ENCODE data around the gene FAS.
A peak's percentile ranks its signal among the peaks of the same experiment; 100 is the strongest.

FAS gene

DNA sequence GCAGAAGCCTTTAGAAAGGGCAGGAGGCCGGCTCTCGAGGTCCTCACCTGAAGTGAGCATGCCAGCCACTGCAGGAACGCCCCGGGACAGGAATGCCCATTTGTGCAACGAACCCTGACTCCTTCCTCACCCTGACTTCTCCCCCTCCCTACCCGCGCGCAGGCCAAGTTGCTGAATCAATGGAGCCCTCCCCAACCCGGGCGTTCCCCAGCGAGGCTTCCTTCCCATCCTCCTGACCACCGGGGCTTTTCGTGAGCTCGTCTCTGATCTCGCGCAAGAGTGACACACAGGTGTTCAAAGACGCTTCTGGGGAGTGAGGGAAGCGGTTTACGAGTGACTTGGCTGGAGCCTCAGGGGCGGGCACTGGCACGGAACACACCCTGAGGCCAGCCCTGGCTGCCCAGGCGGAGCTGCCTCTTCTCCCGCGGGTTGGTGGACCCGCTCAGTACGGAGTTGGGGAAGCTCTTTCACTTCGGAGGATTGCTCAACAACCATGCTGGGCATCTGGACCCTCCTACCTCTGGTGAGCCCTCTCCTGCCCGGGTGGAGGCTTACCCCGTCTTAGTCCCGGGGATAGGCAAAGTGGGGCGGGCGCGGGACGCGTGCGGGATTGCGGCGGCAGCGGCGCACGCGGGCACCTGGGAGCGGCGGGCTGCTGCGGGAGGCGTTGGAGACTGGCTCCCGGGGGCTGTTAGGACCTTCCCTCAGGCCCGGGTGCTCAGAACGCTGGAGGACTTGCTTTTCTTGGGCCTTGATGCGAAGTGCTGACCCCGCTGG lies at the start of gene FAS:
TSS of gene FAS (plus strand) at position 415 of the 777 bp plus-strand sequence. CDS start at position 494, 79 bp downstream.
- peak; percentile 88 to 89 for ATAC-seq (replicated peaks)
- peaks cover 0 to 4% of the 10 kb centered on the region in 2 donors for H3K36me3 Mint-ChIP-seq

DNA sequence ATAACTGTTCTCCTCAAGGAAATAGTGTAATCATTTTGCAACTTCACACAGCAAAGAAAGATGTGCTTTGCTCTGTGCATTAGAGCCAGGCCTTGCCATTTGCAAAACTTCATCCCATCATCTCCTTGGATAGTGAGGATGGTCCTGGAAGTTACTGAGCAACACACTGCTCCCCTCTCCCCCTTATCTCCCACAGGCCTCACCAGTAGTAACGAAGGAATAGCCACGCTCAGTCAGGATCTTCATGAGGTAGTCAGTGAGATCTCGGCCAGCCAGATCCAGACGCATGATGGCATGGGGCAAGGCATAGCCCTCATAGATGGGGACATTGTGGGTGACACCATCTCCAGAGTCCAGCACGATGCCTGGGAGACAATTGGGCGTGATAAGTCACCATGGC lies 49.6 kb upstream of the FAS start:
- Mint-ChIP-seq H3K4me1 (peaks cover 9 to 13% of the 10 kb centered on the region in 2 donors), H3K9me3 (no peaks in the 10 kb centered on the region), H3K27ac (peak overlapping the region; percentile 32), H3K27me3 (no peaks in the 10 kb centered on the region), H3K4me3 (no peak overlapping the region), H3K36me3 (peaks cover 20 to 37% of the 10 kb centered on the region in 2 donors)
- ATAC-seq (replicated peaks): no peak
- no peak for DNase-seq

More for the DNA sequence above, at the start of gene FAS:
- peak; percentile 76 for DNase-seq
- Mint-ChIP-seq H3K4me1 (peaks cover 17 to 28% of the 10 kb centered on the region in 2 donors), H3K27me3 (no peaks in the 10 kb centered on the region), H3K9me3 (peaks cover 4% of the 10 kb centered on the region in 2 donors), H3K27ac (peak within 1 kb of the TSS; percentile 96), H3K4me3 (peak within 1 kb of the TSS; percentile 98 to 99)

DNA sequence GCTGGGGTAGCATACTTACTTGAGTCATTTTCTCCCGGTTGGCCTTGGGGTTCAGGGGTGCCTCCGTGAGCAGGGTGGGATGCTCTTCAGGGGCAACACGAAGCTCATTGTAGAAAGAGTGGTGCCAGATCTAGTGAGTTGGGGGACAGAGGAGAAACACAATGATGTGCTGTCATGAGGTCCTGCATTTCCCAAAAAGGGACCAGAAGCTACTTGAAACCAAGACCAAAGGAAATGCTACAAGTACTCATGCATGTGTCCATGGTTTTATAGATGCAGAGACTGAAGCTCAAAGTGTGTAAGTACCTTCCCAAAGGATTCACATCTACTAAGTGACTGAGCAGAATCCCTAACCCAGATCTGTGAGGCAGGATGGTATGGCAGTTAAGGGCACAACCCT lies 46.8 kb upstream of the FAS start:
- no peaks in the 10 kb centered on the region for H3K27me3 Mint-ChIP-seq
- ATAC-seq (replicated peaks) (no peak), DNase-seq (no peak)
- H3K27ac Mint-ChIP-seq: no peak overlapping the region
- H3K36me3 Mint-ChIP-seq: peaks cover 19 to 34% of the 10 kb centered on the region in 2 donors
- H3K4me3 Mint-ChIP-seq: no peak overlapping the region
- peaks cover 10 to 19% of the 10 kb centered on the region in 2 donors for H3K4me1 Mint-ChIP-seq
- H3K9me3 Mint-ChIP-seq: no peaks in the 10 kb centered on the region

DNA sequence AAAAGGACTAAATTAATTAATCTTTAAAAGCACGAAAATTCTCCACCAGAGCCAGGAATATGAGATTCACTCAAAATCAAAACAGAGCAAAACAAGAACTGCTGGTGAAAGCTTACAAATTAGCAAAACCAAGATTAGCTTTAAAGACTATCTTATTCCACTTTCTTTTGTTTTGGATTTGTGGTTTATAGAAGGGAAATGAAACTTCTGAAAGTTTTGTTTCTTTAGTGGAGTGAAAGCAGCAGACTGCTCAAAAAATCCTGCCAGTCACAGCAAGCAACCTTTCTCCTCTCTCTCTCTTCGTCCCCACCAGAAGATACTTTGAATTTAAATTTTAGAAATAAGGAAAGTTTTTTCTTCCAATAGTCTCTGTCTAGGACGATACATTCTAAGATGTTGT lies 45.8 kb upstream of the FAS start:
- Mint-ChIP-seq H3K9me3 (no peaks in the 10 kb centered on the region), H3K4me3 (no peak overlapping the region), H3K27ac (no peak overlapping the region), H3K27me3 (no peaks in the 10 kb centered on the region), H3K36me3 (peaks cover 14 to 26% of the 10 kb centered on the region in 2 donors), H3K4me1 (peaks cover 10 to 19% of the 10 kb centered on the region in 2 donors)
- ATAC-seq (replicated peaks): peak; percentile 76 to 84
- DNase-seq: no peak

DNA sequence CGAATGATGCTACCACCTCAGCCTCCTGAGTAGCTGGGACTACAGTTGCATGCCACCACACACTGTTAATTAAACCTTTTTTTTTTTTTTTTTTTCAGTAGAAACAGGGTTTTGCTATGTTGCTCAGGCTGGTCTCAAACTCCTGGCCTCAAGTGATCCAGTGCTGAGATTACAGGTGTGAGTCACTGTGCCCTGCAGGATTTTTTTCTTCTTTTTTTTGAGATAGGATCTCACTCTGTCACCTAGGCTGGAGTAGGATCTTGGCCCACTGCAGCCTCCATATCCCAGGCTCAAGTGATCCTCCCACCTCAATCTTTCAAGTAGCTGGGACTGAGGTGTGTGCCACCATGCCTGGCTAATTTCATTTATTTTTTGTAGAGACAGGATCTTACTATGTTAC lies 44.4 kb upstream of the FAS start:
- Mint-ChIP-seq H3K27ac (no peak overlapping the region), H3K9me3 (no peaks in the 10 kb centered on the region), H3K36me3 (peaks cover 16 to 25% of the 10 kb centered on the region in 2 donors), H3K27me3 (no peaks in the 10 kb centered on the region), H3K4me3 (no peak overlapping the region), H3K4me1 (peaks cover 10 to 19% of the 10 kb centered on the region in 2 donors)
- ATAC-seq (replicated peaks): no peak
- no peak for DNase-seq

DNA sequence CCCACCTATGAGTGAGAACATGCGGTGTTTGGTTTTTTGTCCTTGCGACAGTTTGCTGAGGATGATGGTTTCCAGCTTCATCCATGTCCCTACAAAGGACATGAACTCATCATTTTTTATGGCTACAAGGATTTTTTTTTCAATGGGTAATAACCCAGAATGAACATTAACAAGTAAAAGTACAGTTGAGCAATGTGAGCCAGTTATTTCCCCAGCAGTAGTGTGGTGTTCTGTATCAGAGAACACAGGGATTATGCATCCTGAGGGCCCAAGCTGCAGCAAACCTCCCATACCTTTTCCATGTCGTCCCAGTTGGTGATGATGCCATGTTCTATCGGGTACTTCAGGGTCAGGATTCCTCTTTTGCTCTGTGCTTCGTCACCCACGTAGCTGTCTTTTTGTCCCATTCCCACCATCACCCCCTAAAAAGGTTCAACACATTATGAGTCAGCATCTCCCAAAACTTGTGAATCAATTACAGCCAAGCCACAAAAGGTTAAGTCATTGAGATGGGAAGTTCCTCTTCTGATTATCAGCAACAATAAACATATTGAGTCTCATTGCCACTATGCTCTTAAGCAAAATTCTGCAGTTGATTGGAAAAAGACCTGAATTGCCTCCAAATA lies 43.5 kb upstream of the FAS start:
- Mint-ChIP-seq H3K9me3 (no peaks in the 10 kb centered on the region), H3K27me3 (no peaks in the 10 kb centered on the region), H3K4me1 (peaks cover 10 to 19% of the 10 kb centered on the region in 2 donors), H3K36me3 (peaks cover 18 to 24% of the 10 kb centered on the region in 2 donors), H3K4me3 (no peak overlapping the region), H3K27ac (peak overlapping the region; percentile 14)
- no peak for DNase-seq
- ATAC-seq (replicated peaks): no peak

DNA sequence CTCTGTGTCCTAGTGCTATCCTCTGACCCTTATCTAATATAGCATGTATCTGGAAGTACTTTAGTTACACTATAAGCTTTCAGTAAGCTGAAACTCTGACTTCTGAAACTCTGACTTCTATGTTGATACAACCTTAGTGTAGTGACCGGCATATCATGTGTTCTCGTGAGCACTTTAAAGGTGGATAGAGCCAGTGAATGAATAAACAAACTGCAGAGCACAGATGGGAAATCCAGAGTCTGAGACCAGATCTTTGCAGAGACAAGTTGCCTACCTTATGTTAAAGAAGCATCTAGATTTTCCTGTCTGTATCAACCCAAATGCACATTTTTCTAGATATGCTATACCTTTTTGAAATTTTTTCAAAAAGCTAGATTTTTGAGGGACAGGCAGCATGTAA lies 41.5 kb upstream of the FAS start:
- peaks cover 24 to 31% of the 10 kb centered on the region in 2 donors for H3K36me3 Mint-ChIP-seq
- H3K9me3 Mint-ChIP-seq: peaks cover 0 to 8% of the 10 kb centered on the region in 2 donors
- H3K4me3 Mint-ChIP-seq: no peak overlapping the region
- peaks cover 10 to 13% of the 10 kb centered on the region in 2 donors for H3K4me1 Mint-ChIP-seq
- H3K27me3 Mint-ChIP-seq: no peaks in the 10 kb centered on the region
- no peak for ATAC-seq (replicated peaks)
- no peak overlapping the region for H3K27ac Mint-ChIP-seq
- no peak for DNase-seq

DNA sequence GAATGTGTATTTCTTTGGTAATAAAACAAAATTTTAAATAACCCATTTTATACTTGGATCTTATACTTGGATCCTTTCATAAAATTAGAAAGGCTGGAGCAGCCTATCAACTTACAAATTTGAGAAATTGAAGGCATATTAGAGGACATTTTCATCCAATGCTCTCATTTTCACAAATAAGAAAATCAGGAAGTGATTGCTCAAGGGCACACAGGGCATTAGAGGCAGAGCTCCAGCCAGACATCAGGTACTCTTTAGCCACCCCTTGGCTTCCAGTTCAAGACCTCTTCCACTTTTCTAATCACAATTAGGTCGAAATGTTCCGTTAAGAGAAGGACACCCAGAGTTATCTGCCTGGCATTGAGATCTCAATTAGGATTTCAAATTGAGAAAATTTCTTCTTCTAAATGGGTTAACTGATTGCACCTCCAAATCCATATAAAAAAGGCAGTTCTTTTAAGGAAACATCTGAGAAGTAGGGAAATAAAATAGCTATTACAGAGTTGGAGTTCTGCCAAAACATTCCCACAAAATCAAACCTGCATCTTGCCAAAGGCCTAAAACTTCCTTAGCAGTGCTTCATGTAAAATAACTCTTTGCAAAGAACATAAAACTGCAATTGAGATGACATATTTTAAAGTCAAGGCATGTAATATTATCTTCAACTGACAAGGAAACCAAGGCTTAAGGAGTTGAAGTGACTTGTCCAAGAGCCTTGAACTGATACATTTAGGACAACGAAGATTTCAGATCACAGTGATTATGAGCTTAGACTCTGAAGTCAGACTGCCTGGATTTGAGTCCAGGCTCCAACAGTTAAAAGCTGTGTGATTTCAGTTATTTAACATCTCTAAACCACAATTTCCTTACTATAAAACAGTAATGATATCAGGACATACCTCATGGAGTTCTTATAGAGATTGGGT lies 40.4 kb upstream of the FAS start:
- Mint-ChIP-seq H3K9me3 (peaks cover 0 to 8% of the 10 kb centered on the region in 2 donors), H3K4me3 (no peak overlapping the region), H3K4me1 (peaks cover 5 to 6% of the 10 kb centered on the region in 2 donors), H3K27me3 (no peaks in the 10 kb centered on the region), H3K36me3 (peaks cover 24 to 31% of the 10 kb centered on the region in 2 donors), H3K27ac (no peak overlapping the region)
- no peak for DNase-seq
- no peak for ATAC-seq (replicated peaks)

DNA sequence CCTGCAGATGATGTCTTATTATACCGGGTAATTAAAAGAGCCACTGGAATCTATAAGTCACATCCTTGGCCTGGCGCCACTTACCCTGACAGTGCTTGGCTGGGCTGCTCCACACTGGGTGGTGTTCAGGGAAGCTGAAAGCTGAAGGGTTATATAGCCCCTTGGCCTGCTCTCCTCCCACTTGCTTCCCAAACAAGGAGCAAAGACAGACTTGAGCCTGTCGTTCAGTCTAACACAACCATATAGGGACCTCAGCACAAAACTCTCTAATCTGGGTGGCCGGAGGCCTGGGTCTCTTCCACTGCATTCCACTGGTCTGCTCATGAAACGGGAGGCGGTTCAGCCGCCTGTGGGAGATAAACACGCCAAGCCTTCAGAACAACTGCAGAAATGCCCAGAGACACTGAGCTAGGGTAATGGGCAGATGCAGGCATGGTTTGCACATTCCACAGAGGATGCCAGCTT lies 37.9 kb upstream of the FAS start, which contains the start of gene ACTA2:
TSS of gene ACTA2 (minus strand) at position 127 of the 465 bp plus-strand sequence. CDS start 3,843 bp downstream, outside the sequence.
- Mint-ChIP-seq H3K4me3 (no peak within 1 kb of the TSS), H3K27ac (no peak within 1 kb of the TSS), H3K36me3 (peaks cover 18 to 23% of the 10 kb centered on the region in 2 donors), H3K4me1 (peaks cover 0 to 2% of the 10 kb centered on the region in 2 donors), H3K27me3 (no peaks in the 10 kb centered on the region), H3K9me3 (peaks cover 0 to 8% of the 10 kb centered on the region in 2 donors)
- ATAC-seq (replicated peaks): no peak
- no peak for DNase-seq

DNA sequence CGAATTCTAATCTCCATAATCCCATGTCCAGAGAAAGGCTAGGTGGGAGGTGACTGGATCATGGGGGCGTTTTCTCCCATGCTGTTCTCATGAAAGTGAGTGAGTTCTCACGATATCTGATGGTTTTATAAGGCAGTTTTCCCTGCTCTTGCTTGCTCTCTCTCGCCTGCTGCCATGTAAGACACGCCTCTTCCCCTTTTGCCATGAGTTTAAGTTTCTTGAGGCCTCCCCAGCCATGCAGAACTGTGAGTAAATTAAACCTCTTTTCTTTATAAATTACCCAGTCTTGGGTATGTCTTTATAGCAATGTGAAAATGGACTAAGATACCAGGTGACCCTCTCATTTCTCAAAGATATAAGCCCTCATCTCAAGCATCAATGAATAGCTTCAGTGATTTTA lies 36.9 kb upstream of the FAS start:
- H3K9me3 Mint-ChIP-seq: peaks cover 0 to 8% of the 10 kb centered on the region in 2 donors
- H3K27me3 Mint-ChIP-seq: no peaks in the 10 kb centered on the region
- no peak for DNase-seq
- no peak overlapping the region for H3K4me3 Mint-ChIP-seq
- peaks cover 0 to 2% of the 10 kb centered on the region in 2 donors for H3K4me1 Mint-ChIP-seq
- peaks cover 18 to 23% of the 10 kb centered on the region in 2 donors for H3K36me3 Mint-ChIP-seq
- no peak overlapping the region for H3K27ac Mint-ChIP-seq
- ATAC-seq (replicated peaks): no peak

DNA sequence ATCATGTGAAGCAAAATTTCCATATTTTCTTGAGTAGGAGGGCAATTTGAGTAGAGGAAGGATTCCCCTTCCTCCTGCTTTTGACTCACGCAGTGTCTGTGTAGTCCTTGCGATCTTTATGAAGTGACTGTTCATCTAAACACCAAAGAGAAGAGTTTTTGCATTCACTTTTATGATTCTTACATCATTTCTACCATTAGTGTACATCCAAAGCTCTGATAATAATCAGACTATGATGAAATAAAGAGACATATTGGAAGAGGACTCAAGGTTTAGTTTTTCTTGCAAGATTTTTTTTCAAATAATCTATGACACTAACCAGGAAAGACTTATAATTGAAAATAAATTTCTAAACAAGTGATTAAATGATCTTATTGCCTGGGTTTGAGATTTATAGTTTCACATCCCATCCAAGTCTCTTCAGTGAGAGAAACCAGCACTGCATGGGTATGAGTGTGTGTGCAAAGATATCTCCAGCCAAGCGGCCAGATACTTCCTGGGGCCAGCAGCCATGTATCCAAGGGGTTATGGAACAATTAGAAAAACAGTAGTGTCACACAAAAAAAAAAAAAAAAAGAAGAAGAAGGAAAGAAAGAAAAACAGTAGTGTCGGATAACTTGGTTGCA lies 36.0 kb upstream of the FAS start:
- ATAC-seq (replicated peaks) (no peak), DNase-seq (no peak)
- H3K36me3 Mint-ChIP-seq: peaks cover 18 to 23% of the 10 kb centered on the region in 2 donors
- H3K4me3 Mint-ChIP-seq: no peak overlapping the region
- H3K27ac Mint-ChIP-seq: no peak overlapping the region
- H3K27me3 Mint-ChIP-seq: no peaks in the 10 kb centered on the region
- peaks cover 0 to 2% of the 10 kb centered on the region in 2 donors for H3K4me1 Mint-ChIP-seq
- H3K9me3 Mint-ChIP-seq: peaks cover 0 to 8% of the 10 kb centered on the region in 2 donors

DNA sequence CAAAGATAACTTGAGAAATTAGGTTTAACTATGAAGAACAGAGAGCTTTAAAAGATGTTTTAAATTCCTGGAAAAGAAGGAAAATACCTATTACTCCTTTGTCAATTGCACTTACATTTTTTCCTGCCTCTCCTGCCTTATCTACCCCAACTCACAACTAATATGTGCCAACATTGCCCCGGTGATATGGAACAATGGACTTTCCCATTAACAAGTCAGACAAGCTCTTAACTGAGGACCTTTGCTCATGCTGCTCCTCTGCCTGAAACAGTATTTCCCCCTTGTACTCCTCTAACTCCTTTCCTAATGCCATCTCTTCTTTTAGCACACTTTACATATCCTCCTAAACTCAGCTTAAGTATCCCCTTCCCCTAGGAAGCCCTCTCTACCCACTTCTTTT lies 33.2 kb upstream of the FAS start:
- Mint-ChIP-seq H3K9me3 (peaks cover 0 to 8% of the 10 kb centered on the region in 2 donors), H3K4me3 (no peak overlapping the region)

DNA sequence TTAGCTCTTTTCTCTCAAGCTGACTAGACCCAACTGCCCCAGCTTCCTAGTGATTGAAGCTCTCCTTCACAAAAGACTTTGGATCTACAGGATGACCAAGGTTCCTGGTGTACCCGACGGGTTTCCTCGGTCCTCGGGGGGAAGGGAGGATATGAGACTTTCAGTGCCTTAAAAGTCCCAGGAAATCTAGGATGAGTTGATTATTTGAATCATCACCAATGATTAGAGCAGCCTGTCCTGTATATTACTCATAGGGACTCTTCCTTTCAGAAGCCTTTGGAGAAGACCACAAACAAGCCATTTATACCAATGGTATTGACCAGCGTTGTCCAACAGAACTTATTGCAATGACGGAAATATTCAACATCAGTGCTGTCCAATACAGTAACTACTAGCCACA lies 31.9 kb upstream of the FAS start:
- peaks cover 0 to 1% of the 10 kb centered on the region in 2 donors for H3K4me1 Mint-ChIP-seq

More for the DNA sequence above, 33.2 kb upstream of the FAS start:
- no peak for DNase-seq
- Mint-ChIP-seq H3K4me1 (peaks cover 0 to 2% of the 10 kb centered on the region in 2 donors), H3K27me3 (no peaks in the 10 kb centered on the region), H3K36me3 (peaks cover 5 to 8% of the 10 kb centered on the region in 2 donors), H3K27ac (no peak overlapping the region)
- no peak for ATAC-seq (replicated peaks)

More for the DNA sequence above, 31.9 kb upstream of the FAS start:
- Mint-ChIP-seq H3K36me3 (peaks cover 3 to 6% of the 10 kb centered on the region in 2 donors), H3K27ac (no peak overlapping the region), H3K4me3 (no peak overlapping the region), H3K27me3 (no peaks in the 10 kb centered on the region), H3K9me3 (peaks cover 0 to 2% of the 10 kb centered on the region in 2 donors)
- DNase-seq (no peak), ATAC-seq (replicated peaks) (no peak)

Measured in stimulated activated naive B cell treated with anti-CD40 and anti-IgM and Interleukin-4, amounts not matched to agents 10 μg/mL and 1 μg/mL and 100 μg/mL, for 72 hours (primary cell).